ENCODE data around the gene OTUB1. TPM values are rescaled to one million over a fixed set of nuclear protein-coding genes. Genes with fewer than 3 reads are reported as not detected.
"Not testable (repeated sequence)": the region's sequence is repeated elsewhere in the genome, so short reads cannot be mapped to it uniquely, and the experiment has no call there.

The OTUB1 gene
- total RNA-seq, 1 experiment from 2014 or later: 69.7 TPM

GRCh38 chr11:64044730-64045393 lies 58.6 kb downstream of the OTUB1 start:
- DNase-seq (ENCODE audit: low read depth in 1 of 2, low spot score in 2 of 2): no peak
- Histone ChIP-seq H3K4me3 (no peak overlapping the region), H3K36me3 (no peaks in the 10 kb centered on the region), H3K27ac (no peak overlapping the region), H3K27me3 (replicated peaks) (no peaks in the 10 kb centered on the region), H3K4me1 (replicated peaks) (no peaks in the 10 kb centered on the region), H3K9me3 (replicated peaks) (no peaks in the 10 kb centered on the region)

- H3K36me3 ChIP-seq: no peaks in the 10 kb centered on the region
- no peaks in the 10 kb centered on the region for H3K9me3 ChIP-seq (replicated peaks)
- H3K4me3 ChIP-seq: no peak overlapping the region
- DNase-seq (ENCODE audit: low read depth in 1 of 2, low spot score in 2 of 2): no peak
- no peaks in the 10 kb centered on the region for H3K4me1 ChIP-seq (replicated peaks)
- no peaks in the 10 kb centered on the region for H3K27me3 ChIP-seq (replicated peaks)
- no peak overlapping the region for H3K27ac ChIP-seq
These were observed 59.5 kb downstream of the OTUB1 start for GRCh38 chr11:64045700-64046099.

- not testable (repeated sequence) for H3K36me3 ChIP-seq; H3K27me3 ChIP-seq (replicated peaks); H3K27ac ChIP-seq; H3K9me3 ChIP-seq (replicated peaks); H3K4me3 ChIP-seq; DNase-seq (ENCODE audit: low read depth in 1 of 2, low spot score in 2 of 2); H3K4me1 ChIP-seq (replicated peaks)
These were observed 61.1 kb downstream of the OTUB1 start for GRCh38 chr11:64047373-64047772.

Other genes starting within 250 kb of the OTUB1 start
- 28.7 and 29.5 TPM in 2 replicates for gene ZFTA, start 217.7 kb upstream of the OTUB1 start, total RNA-seq (2014; rRNA removed; shearing (Covaris generic))
- 89.3 and 95.5 TPM in 2 replicates for gene SPINDOC, start 173.0 kb upstream of the OTUB1 start, total RNA-seq (2014; rRNA removed; shearing (Covaris generic))
- gene MARK2, start 147.3 kb upstream of the OTUB1 start, total RNA-seq (2014; rRNA removed; shearing (Covaris generic)): 23.1 and 29.6 TPM in 2 replicates
- gene RCOR2, start 69.3 kb upstream of the OTUB1 start, total RNA-seq (2014; rRNA removed; shearing (Covaris generic)): 1.5 and 1.6 TPM in 2 replicates
- 21.4 and 39.9 TPM in 2 replicates for gene NAA40, start 47.4 kb upstream of the OTUB1 start, total RNA-seq (2014; rRNA removed; shearing (Covaris generic))
- 1,062 and 2,110 TPM in 2 replicates for gene COX8A, start 11.8 kb upstream of the OTUB1 start, total RNA-seq (2014; rRNA removed; shearing (Covaris generic))
- 0.18 TPM in 1 of 2 replicates, not detected in the other for gene FLRT1, start 49.5 kb downstream of the OTUB1 start, total RNA-seq (2014; rRNA removed; shearing (Covaris generic))
- 17.6 and 22.6 TPM in 2 replicates for gene MACROD1, start 179.7 kb downstream of the OTUB1 start, total RNA-seq (2014; rRNA removed; shearing (Covaris generic))
- 402 and 488 TPM in 2 replicates for gene STIP1, start 199.7 kb downstream of the OTUB1 start, total RNA-seq (2014; rRNA removed; shearing (Covaris generic))
- 0.84 TPM in 1 of 2 replicates, not detected in the other for gene FERMT3, start 220.3 kb downstream of the OTUB1 start, total RNA-seq (2014; rRNA removed; shearing (Covaris generic))
- 49.4 and 50.2 TPM in 2 replicates for gene TRPT1, start 239.7 kb downstream of the OTUB1 start, total RNA-seq (2014; rRNA removed; shearing (Covaris generic))
- gene NUDT22, start 239.8 kb downstream of the OTUB1 start, total RNA-seq (2014; rRNA removed; shearing (Covaris generic)): 81.5 and 152 TPM in 2 replicates
- 2.7 and 11.9 TPM in 2 replicates for gene DNAJC4, start 244.1 kb downstream of the OTUB1 start, total RNA-seq (2014; rRNA removed; shearing (Covaris generic))
- 13.0 and 17.2 TPM in 2 replicates for gene VEGFB, start 248.1 kb downstream of the OTUB1 start, total RNA-seq (2014; rRNA removed; shearing (Covaris generic))